ENCODE data around the gene CAMK1D.
"Not testable (repeated sequence)": the region's sequence is repeated elsewhere in the genome, so short reads cannot be mapped to it uniquely, and the experiment has no call there.

CAMK1D gene

GRCh38 chr10:12725580-12725888 lies 376.2 kb downstream of the CAMK1D start:
- not testable (repeated sequence) for DNase-seq (ENCODE audit: low read depth)

GRCh38 chr10:12726971-12727831 lies 377.9 kb downstream of the CAMK1D start:
- DNase-seq (ENCODE audit: low read depth) = no peak

GRCh38 chr10:12727832-12728215 lies 378.5 kb downstream of the CAMK1D start:
- no peak for DNase-seq (ENCODE audit: low read depth)

GRCh38 chr10:12728494-12728893 lies 379.1 kb downstream of the CAMK1D start:
- DNase-seq (ENCODE audit: low read depth) = no peak

GRCh38 chr10:12729885-12730284 lies 380.5 kb downstream of the CAMK1D start:
- no peak for DNase-seq (ENCODE audit: low read depth)

- no peak for DNase-seq (ENCODE audit: low read depth)
Measured at GRCh38 chr10:12730809-12731519, 381.6 kb downstream of the CAMK1D start.

GRCh38 chr10:12733271-12733670 lies 383.9 kb downstream of the CAMK1D start:
- no peak for DNase-seq (ENCODE audit: low read depth)

- no peak for DNase-seq (ENCODE audit: low read depth)
Measured at GRCh38 chr10:12735843-12736462, 386.6 kb downstream of the CAMK1D start.

GRCh38 chr10:12740813-12741212 lies 391.5 kb downstream of the CAMK1D start:
- no peak for DNase-seq (ENCODE audit: low read depth)

- DNase-seq (ENCODE audit: low read depth) = no peak
Measured at GRCh38 chr10:12741360-12741804, 392.0 kb downstream of the CAMK1D start.

GRCh38 chr10:12742771-12743170 lies 393.4 kb downstream of the CAMK1D start:
- no peak for DNase-seq (ENCODE audit: low read depth)

GRCh38 chr10:12743466-12743865 lies 394.1 kb downstream of the CAMK1D start:
- DNase-seq (ENCODE audit: low read depth) = not testable (repeated sequence)

GRCh38 chr10:12743941-12744340 lies 394.6 kb downstream of the CAMK1D start:
- no peak for DNase-seq (ENCODE audit: low read depth)

- DNase-seq (ENCODE audit: low read depth) = no peak
Measured at GRCh38 chr10:12748186-12748585, 398.8 kb downstream of the CAMK1D start.

GRCh38 chr10:12749760-12750478 lies 400.6 kb downstream of the CAMK1D start:
- DNase-seq (ENCODE audit: low read depth) = no peak

- no peak for DNase-seq (ENCODE audit: low read depth)
Measured at GRCh38 chr10:12750526-12751201, 401.3 kb downstream of the CAMK1D start.

GRCh38 chr10:12755075-12755474 lies 405.7 kb downstream of the CAMK1D start:
- no peak for DNase-seq (ENCODE audit: low read depth)

- DNase-seq (ENCODE audit: low read depth) = no peak
Measured at GRCh38 chr10:12757351-12757750, 408.0 kb downstream of the CAMK1D start.

- DNase-seq (ENCODE audit: low read depth) = no peak
Measured at GRCh38 chr10:12758271-12758670, 408.9 kb downstream of the CAMK1D start.

- DNase-seq (ENCODE audit: low read depth) = no peak
Measured at GRCh38 chr10:12766223-12766622, 416.9 kb downstream of the CAMK1D start.

- DNase-seq (ENCODE audit: low read depth) = no peak
Measured at GRCh38 chr10:12768156-12769100, 419.1 kb downstream of the CAMK1D start.
